ENCODE measurements around the gene HYAL1. TPM values are rescaled to one million over a fixed set of nuclear protein-coding genes. Genes with fewer than 3 reads are reported as not detected.

The HYAL1 gene
- total RNA-seq, 2 donors from 2014 or later = 0.25 to 0.26 TPM

GRCh38 chr3:50298836-50299637, 4.3 kb downstream of the HYAL1 start, which contains the start of the genes HYAL3 and NAA80:
HYAL3 (minus strand) TSS chr3:50299405; CDS start chr3:50295602, 3,803 bp downstream.
NAA80 (minus strand) TSS chr3:50299405; CDS start chr3:50297463, 1,942 bp downstream.
- Mint-ChIP-seq H3K9me3 (no peaks in the 10 kb centered on the region), H3K27me3 (no peaks in the 10 kb centered on the region), H3K27ac (peak within 1 kb of the TSS; percentile 92 to 93), H3K36me3 (no peaks in the 10 kb centered on the region), H3K4me1 (ENCODE audit: low read depth in 2 of 2) (peaks cover 19 to 21% of the 10 kb centered on the region in 2 donors), H3K4me3 (peak within 1 kb of the TSS; percentile 95)
- ATAC-seq = peak; percentile 94 to 96
- peak; percentile 98 for DNase-seq (ENCODE audit: low spot score)

GRCh38 chr3:50297896-50298725, 5.3 kb downstream of the HYAL1 start:
- Mint-ChIP-seq H3K4me1 (ENCODE audit: low read depth in 2 of 2) (peaks cover 19 to 21% of the 10 kb centered on the region in 2 donors), H3K4me3 (peak overlapping the region; percentile 95), H3K36me3 (no peaks in the 10 kb centered on the region), H3K27ac (peak overlapping the region; percentile 37 to 93), H3K27me3 (no peaks in the 10 kb centered on the region), H3K9me3 (no peaks in the 10 kb centered on the region)
- peak; percentile 32 for DNase-seq (ENCODE audit: low spot score)
- ATAC-seq = no peak

- Mint-ChIP-seq H3K27ac (no peak overlapping the region), H3K9me3 (no peaks in the 10 kb centered on the region), H3K4me1 (ENCODE audit: low read depth in 2 of 2) (peaks cover 26 to 29% of the 10 kb centered on the region in 2 donors), H3K36me3 (no peaks in the 10 kb centered on the region), H3K4me3 (no peak overlapping the region), H3K27me3 (no peaks in the 10 kb centered on the region)
- no peak for ATAC-seq
- peak; percentile 55 for DNase-seq (ENCODE audit: low spot score)
These were observed 6.0 kb downstream of the HYAL1 start for GRCh38 chr3:50297384-50297775.

- no peaks in the 10 kb centered on the region for H3K9me3 Mint-ChIP-seq
- H3K27ac Mint-ChIP-seq = no peak overlapping the region
- no peaks in the 10 kb centered on the region for H3K36me3 Mint-ChIP-seq
- H3K4me3 Mint-ChIP-seq = no peak overlapping the region
- ATAC-seq = no peak
- peaks cover 27 to 31% of the 10 kb centered on the region in 2 donors for H3K4me1 Mint-ChIP-seq (ENCODE audit: low read depth in 2 of 2)
- H3K27me3 Mint-ChIP-seq = no peaks in the 10 kb centered on the region
- no peak for DNase-seq (ENCODE audit: low spot score)
These were observed 6.5 kb downstream of the HYAL1 start for GRCh38 chr3:50296721-50297383.

GRCh38 chr3:50295553-50296431, 7.6 kb downstream of the HYAL1 start:
- H3K4me3 Mint-ChIP-seq = no peak overlapping the region
- H3K27me3 Mint-ChIP-seq = no peaks in the 10 kb centered on the region
- H3K4me1 Mint-ChIP-seq (ENCODE audit: low read depth in 2 of 2) = peaks cover 31 to 38% of the 10 kb centered on the region in 2 donors
- DNase-seq (ENCODE audit: low spot score) = no peak
- no peak for ATAC-seq
- H3K36me3 Mint-ChIP-seq = no peaks in the 10 kb centered on the region
- H3K9me3 Mint-ChIP-seq = no peaks in the 10 kb centered on the region
- H3K27ac Mint-ChIP-seq = no peak overlapping the region

GRCh38 chr3:50294492-50295403, 8.6 kb downstream of the HYAL1 start:
- ATAC-seq (no peak), DNase-seq (ENCODE audit: low spot score) (no peak)
- H3K4me1 Mint-ChIP-seq (ENCODE audit: low read depth in 2 of 2) = peaks cover 23 to 30% of the 10 kb centered on the region in 2 donors
- H3K36me3 Mint-ChIP-seq = no peaks in the 10 kb centered on the region
- no peaks in the 10 kb centered on the region for H3K9me3 Mint-ChIP-seq
- no peak overlapping the region for H3K27ac Mint-ChIP-seq
- H3K27me3 Mint-ChIP-seq = no peaks in the 10 kb centered on the region
- H3K4me3 Mint-ChIP-seq = no peak overlapping the region

- no peaks in the 10 kb centered on the region for H3K9me3 Mint-ChIP-seq
- ATAC-seq = no peak
- H3K27me3 Mint-ChIP-seq = no peaks in the 10 kb centered on the region
- H3K4me3 Mint-ChIP-seq = no peak overlapping the region
- H3K4me1 Mint-ChIP-seq (ENCODE audit: low read depth in 2 of 2) = peaks cover 20 to 25% of the 10 kb centered on the region in 2 donors
- DNase-seq (ENCODE audit: low spot score) = peak; percentile 1
- H3K36me3 Mint-ChIP-seq = no peaks in the 10 kb centered on the region
- no peak overlapping the region for H3K27ac Mint-ChIP-seq
These were observed 9.3 kb downstream of the HYAL1 start for GRCh38 chr3:50294089-50294488.

GRCh38 chr3:50293079-50293801, 10.1 kb downstream of the HYAL1 start:
- DNase-seq (ENCODE audit: low spot score) (no peak), ATAC-seq (no peak)
- Mint-ChIP-seq H3K27me3 (no peaks in the 10 kb centered on the region), H3K27ac (peak overlapping the region; percentile 70 to 92), H3K4me1 (ENCODE audit: low read depth in 2 of 2) (peaks cover 15 to 21% of the 10 kb centered on the region in 2 donors), H3K9me3 (no peaks in the 10 kb centered on the region), H3K4me3 (peak overlapping the region; percentile 89), H3K36me3 (no peaks in the 10 kb centered on the region)

- Mint-ChIP-seq H3K9me3 (no peaks in the 10 kb centered on the region), H3K27ac (peak within 1 kb of the TSS; percentile 70 to 92), H3K36me3 (no peaks in the 10 kb centered on the region), H3K27me3 (no peaks in the 10 kb centered on the region), H3K4me1 (ENCODE audit: low read depth in 2 of 2) (peaks cover 12 to 17% of the 10 kb centered on the region in 2 donors), H3K4me3 (peak within 1 kb of the TSS; percentile 89)
- peak; percentile 98 to 99 for ATAC-seq
- DNase-seq (ENCODE audit: low spot score) = peak; percentile 97
These were observed 11.0 kb downstream of the HYAL1 start, which contains the start of gene IFRD2 for GRCh38 chr3:50292159-50293078. IFRD2 (minus strand) TSS chr3:50292429; CDS start chr3:50292274, 155 bp downstream.

GRCh38 chr3:50290161-50290641, 13.2 kb downstream of the HYAL1 start:
- DNase-seq (ENCODE audit: low spot score) = no peak
- no peak for ATAC-seq
- H3K4me3 Mint-ChIP-seq = peak overlapping the region; percentile 41
- no peaks in the 10 kb centered on the region for H3K9me3 Mint-ChIP-seq
- H3K27ac Mint-ChIP-seq = no peak overlapping the region
- H3K27me3 Mint-ChIP-seq = no peaks in the 10 kb centered on the region
- H3K4me1 Mint-ChIP-seq (ENCODE audit: low read depth in 2 of 2) = peaks cover 12 to 17% of the 10 kb centered on the region in 2 donors
- H3K36me3 Mint-ChIP-seq = no peaks in the 10 kb centered on the region

- ATAC-seq (no peak), DNase-seq (ENCODE audit: low spot score) (no peak)
- Mint-ChIP-seq H3K4me3 (peak overlapping the region; percentile 10), H3K9me3 (no peaks in the 10 kb centered on the region), H3K36me3 (no peaks in the 10 kb centered on the region), H3K4me1 (ENCODE audit: low read depth in 2 of 2) (peaks cover 12 to 17% of the 10 kb centered on the region in 2 donors), H3K27me3 (no peaks in the 10 kb centered on the region), H3K27ac (no peak overlapping the region)
These were observed 14.2 kb downstream of the HYAL1 start for GRCh38 chr3:50289130-50289529.
